ENCODE data around the gene RAB40C.

DNA sequence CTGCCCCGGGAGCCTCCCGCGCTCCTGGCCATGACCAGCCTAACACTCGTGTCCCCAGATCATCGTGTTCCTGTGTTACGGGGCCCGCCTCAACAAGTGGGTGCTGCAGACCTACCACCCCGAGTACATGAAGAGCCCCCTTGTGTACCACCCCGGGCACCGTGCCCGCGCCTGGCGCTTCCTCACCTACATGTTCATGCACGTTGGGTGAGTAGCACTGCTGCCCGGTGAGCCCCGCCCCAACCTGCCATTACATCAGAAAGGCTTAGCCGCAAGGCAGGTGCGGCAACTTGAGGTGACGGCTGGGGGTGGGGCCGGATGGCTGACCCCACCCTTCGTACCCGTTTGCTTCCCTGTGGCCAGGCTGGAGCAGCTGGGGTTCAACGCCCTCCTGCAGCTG lies 87.0 kb downstream of the RAB40C start:
- TF ChIP-seq EZH2phosphoT487 (IDR thresholded peaks at IDR 0.05; ENCODE audit: borderline replicate concordance) = no peak
- TF ChIP-seq, protein P1, sequence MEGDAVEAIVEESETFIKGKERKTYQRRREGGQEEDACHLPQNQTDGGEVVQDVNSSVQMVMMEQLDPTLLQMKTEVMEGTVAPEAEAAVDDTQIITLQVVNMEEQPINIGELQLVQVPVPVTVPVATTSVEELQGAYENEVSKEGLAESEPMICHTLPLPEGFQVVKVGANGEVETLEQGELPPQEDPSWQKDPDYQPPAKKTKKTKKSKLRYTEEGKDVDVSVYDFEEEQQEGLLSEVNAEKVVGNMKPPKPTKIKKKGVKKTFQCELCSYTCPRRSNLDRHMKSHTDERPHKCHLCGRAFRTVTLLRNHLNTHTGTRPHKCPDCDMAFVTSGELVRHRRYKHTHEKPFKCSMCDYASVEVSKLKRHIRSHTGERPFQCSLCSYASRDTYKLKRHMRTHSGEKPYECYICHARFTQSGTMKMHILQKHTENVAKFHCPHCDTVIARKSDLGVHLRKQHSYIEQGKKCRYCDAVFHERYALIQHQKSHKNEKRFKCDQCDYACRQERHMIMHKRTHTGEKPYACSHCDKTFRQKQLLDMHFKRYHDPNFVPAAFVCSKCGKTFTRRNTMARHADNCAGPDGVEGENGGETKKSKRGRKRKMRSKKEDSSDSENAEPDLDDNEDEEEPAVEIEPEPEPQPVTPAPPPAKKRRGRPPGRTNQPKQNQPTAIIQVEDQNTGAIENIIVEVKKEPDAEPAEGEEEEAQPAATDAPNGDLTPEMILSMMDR (conservative IDR thresholded peaks at IDR 0.05; ENCODE audit: low read length) = no peak

All from Loucy (cell line).